ENCODE measurements around the gene RRH. TPM values are rescaled to one million over a fixed set of nuclear protein-coding genes. Genes with fewer than 3 reads are reported as not detected.

The RRH gene
- total RNA-seq, 2 experiments from 2014 or later, result not detected

Other genes with a start within 250 kb of the RRH start
- 10 to 100 TPM; 22.2 to 23.5 TPM for gene CASP6, start 124.5 kb upstream of the RRH start, total RNA-seq
- gene PLA2G12A, start 97.9 kb upstream of the RRH start, total RNA-seq, result 10 to 100 TPM; 24.0 to 31.2 TPM
- not detected for gene CFI, start 26.0 kb upstream of the RRH start, total RNA-seq
- 10 to 100 TPM; 62.9 to 64.1 TPM for gene GAR1, start 12.2 kb upstream of the RRH start, total RNA-seq
- gene LRIT3, start 20.1 kb downstream of the RRH start, total RNA-seq, result under 1 TPM; 0.08 to 0.16 TPM
- not detected for gene EGF, start 84.9 kb downstream of the RRH start, total RNA-seq

All from activated naive CD8-positive, alpha-beta T cell treated with anti-CD3 and anti-CD28 coated beads for 36 hours (primary cell).